Glomerular visceral epithelial cell (primary cell): Measurements from ENCODE around the gene PRR23A.

Experiments
- DNase-seq: peaks from one replicate; pipeline ENCODE4 v3.0.0-alpha.2; 2016; ENCODE audit errors: extremely low spot score

Gene PRR23A

DNA sequence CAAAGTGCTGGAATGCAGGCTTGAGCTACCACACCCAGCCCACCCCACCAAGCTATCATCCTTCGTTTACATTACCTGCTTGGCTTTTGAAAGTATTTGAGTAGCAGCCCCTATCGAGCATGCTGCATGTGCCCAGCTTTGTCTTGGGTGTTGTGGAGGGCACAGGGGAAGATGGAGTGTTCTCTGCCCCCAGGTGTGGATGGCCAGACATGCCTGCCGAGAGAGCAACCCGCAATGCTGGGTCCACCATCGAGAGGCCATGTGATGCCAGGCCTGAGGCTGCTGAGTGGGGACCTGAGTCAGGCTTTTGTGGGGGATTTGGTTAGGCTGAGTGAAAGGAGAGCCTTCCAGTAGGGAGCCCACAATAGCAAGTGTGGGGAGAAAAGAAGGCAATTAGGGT is 33.1 kb downstream of the PRR23A start:
- no peak for DNase-seq

- no peak for DNase-seq
These were observed 34.2 kb downstream of the PRR23A start for GRCh38 chr3:138971766-138972320.

GRCh38 chr3:138964923-138965322 is 41.1 kb downstream of the PRR23A start:
- no peak for DNase-seq

DNA sequence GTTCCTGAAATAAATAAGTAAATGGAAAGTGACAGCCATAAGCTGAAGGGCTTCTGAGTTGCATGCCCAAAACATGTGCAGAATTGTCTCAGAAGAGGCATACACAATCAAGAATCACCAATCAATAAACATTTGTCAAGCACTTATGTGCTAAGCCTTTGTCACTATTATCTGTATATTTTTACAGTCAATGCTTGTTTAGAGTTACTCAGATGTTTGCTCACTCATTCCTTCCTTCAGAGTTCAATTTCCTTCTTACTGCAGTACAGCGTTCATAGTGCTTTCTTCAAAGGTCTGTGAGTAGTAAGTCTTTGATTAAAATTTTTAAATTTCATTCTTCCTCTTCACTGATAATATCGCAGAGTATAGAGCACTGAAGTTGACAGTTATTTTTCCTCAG is 41.8 kb downstream of the PRR23A start:
- DNase-seq = no peak

DNA sequence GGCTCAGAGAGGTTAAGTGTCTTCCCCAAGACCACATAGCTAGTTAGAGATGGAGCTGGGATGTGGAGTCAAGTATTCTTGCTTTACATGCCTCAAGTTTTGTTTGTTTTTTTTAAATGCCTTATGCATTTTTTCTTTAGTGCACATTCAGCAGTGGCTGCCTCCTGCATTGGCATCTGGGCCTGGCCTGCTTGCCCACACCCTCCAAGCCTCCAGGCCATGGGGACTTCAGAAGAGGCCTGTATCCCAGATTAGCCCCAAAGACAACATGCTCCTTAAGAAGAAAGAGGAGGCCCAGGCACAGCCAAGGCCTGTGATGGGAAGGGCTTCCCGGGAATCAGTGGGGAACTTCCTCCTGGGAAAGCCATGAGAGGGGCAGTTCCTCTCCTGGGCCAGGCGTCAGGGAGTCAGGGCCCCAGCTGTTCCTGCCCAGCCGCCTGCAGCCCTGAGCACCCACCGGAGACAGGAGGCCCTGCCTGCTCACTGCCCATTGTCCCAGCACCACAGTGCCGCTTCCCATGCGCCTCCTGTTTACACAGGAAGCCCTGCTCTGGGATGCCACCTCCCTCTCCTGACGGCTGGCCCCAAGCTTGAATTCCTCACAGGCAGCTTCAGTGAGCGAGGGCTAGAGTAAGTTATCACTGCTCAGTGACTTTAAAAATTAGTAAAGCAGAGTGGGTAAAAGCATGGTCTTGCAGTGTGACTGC is 43.1 kb downstream of the PRR23A start:
- DNase-seq = no peak

DNA sequence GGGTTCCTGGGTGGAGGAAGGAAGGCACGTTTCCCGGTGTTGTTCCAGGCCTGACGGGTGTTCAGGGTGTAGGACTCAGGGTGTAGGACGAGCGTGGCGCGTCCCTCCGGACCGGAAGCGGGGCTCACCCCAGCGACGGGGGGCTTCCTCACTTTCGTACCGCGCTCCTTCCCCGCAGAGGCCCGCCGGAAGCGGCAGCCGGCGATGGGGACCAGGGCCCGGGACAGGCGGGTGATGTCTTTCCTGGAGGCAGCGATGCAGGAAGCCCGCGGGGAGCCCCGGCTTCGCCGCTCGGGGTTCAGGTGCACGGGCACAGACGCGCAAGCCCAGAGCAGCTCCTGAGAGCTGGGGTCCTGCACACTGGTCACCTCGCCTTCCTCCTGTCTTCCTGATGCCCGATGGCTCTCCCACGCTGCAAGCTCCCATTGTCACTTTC is 45.6 kb downstream of the PRR23A start:
- no peak for DNase-seq
